Measurements from ENCODE around the gene CYP46A1.

- TF ChIP-seq CTCF (IDR thresholded peaks at IDR 0.05; ENCODE audit: low read length) (peak; percentile 88), EZH2 (IDR thresholded peaks at IDR 0.05; ENCODE audit: borderline replicate concordance, low read length) (no peak)
These were observed 1.1 kb upstream of the CYP46A1 start for GRCh38 chr14:99682809-99683618.
